GM21619 (cell line): ENCODE results near the gene NANOG.
"Not testable (repeated sequence)": the region's sequence is repeated elsewhere in the genome, so short reads cannot be mapped to it uniquely, and the experiment has no call there.

Experiments used
- ATAC-seq: cut with Tn5 transposase; IDR thresholded peaks from one replicate; pipeline ENCODE4 v1.9.1; 2021; ENCODE audit not compliant: unreplicated experiment

The NANOG gene

DNA sequence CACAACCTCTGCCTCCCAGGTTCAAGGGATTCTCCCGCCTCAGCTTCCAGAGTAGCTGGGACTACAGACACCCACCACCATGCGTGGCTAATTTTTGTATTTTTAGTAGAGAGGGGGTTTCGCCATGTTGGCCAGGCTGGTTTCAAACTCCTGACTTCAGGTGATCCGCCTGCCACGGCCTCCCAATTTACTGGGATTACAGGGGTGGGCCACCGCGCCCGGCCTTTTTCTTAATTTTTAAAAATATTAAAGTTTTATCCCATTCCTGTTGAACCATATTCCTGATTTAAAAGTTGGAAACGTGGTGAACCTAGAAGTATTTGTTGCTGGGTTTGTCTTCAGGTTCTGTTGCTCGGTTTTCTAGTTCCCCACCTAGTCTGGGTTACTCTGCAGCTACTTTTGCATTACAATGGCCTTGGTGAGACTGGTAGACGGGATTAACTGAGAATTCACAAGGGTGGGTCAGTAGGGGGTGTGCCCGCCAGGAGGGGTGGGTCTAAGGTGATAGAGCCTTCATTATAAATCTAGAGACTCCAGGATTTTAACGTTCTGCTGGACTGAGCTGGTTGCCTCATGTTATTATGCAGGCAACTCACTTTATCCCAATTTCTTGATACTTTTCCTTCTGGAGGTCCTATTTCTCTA lies at the start of gene NANOG:
NANOG (plus strand) TSS at position 519 of the 645 bp plus-strand sequence. CDS start 213 bp downstream, outside the sequence.
- ATAC-seq = not testable (repeated sequence)

GRCh38 chr12:7747246-7747645 lies 42.0 kb upstream of the NANOG start, which contains the start of gene CLEC4C:
CLEC4C (minus strand) TSS chr12:7747375; CDS start chr12:7747348, 27 bp downstream.
- no peak for ATAC-seq

- ATAC-seq = no peak
Observed at GRCh38 chr12:7748852-7749251, 40.4 kb upstream of the NANOG start.

DNA sequence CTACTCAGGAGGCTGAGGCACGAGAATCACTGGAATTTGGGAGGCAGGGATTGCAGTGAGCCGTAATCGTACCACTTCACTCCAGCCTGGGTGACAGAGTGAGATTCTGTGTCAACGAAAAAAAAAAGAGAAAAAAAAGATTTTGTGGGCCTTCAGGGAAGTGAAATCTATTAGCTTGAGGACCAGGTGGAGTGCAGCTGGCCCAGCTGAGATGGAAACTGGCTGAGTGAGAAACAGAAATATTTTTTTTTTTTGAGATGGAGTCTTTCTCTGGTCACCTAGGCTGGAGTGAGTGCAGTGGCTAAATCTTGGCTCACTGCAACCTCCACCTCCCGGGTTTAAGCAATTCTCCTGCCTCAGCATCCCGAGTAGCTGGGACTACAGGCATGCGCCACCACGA lies 39.8 kb upstream of the NANOG start:
- ATAC-seq = no peak

DNA sequence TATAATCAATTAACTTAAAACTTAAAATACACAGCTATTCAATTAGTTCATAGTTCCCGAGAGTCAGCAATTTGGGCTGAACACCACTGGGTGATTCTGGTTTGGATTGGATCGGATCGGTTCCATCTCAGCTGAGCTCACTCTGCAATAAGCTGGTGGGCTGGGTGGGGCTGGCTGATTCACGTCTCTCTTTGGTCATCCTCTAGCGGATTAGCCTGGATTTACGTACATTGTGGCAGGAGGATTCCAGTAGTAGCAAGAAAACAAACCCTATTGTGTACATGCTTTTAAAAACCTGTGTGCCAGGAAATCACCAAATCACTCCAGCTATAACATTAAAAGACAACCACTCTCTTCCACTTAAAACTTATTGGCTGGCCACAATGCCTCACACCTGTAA lies 38.9 kb upstream of the NANOG start:
- ATAC-seq = no peak

DNA sequence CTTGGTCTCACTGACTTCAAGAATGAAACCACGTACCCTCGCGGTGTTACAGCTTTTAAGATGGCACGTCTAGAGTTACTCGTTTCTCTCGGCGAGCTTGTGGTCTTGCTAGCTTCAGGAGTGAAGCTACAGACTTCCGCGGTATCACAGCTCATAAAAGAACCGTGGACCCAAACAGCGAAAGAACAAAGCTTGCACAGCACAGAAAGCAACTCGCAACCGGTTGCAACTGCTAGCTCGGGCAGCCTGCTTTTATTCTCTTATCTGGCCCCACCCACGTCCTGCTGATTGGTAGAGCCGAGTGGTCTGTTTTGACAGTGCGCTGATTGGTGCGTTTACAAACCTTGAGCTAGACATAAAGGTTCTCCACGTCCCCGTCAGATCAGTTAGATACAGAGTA lies 37.8 kb upstream of the NANOG start:
- ATAC-seq = no peak

DNA sequence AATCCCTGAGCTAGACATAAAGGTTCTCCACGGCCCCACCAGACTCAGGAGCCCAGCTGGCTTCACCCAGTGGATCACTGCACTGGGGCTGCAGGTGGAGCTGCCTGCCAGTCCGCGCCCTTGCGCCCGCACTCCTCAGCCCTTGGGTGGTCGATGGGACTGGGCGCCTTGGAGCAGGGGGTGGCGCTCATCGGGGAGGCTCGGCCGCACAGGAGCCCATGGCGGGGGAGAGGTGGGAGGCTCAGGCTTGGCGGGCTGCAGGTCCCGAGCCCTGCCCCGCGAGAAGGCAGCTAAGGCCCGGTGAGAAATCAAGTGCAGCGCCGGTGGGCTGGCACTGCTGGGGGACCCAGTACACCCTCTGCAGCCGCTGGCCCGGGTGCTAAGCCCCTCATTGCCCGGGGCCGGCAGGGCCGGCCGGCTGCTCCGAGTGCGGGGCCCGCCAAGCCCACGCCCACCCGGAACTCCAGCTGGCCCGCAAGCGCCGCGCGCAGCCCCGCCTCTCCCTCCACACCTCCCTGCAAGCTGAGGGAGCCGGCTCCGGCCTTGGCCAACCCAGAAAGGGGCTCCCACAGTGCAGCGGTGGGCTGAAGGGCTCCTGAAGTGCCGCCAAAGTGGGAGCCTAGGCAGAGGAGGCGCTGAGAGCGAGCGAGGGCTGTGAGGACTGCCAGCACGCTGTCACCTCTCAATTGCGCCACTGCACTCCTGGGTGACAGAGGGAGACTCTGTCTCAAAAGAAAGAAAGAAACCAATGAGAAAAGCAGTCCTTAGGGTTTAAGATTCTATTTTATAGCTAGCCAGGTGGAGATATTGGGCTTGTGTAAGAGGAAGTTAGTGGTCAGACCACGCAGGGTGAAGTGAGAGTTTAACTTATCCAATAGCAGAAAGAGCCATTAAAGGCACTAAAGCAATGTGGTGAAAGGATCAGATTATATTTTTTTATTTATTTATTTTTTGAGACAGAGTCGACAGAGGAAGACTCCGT lies 37.0 kb upstream of the NANOG start:
- not testable (repeated sequence) for ATAC-seq

GRCh38 chr12:7755668-7756067 lies 33.5 kb upstream of the NANOG start:
- ATAC-seq = not testable (repeated sequence)

GRCh38 chr12:7756993-7757392 lies 32.2 kb upstream of the NANOG start:
- no peak for ATAC-seq

- no peak for ATAC-seq
Observed at GRCh38 chr12:7758766-7759140, 30.4 kb upstream of the NANOG start.

DNA sequence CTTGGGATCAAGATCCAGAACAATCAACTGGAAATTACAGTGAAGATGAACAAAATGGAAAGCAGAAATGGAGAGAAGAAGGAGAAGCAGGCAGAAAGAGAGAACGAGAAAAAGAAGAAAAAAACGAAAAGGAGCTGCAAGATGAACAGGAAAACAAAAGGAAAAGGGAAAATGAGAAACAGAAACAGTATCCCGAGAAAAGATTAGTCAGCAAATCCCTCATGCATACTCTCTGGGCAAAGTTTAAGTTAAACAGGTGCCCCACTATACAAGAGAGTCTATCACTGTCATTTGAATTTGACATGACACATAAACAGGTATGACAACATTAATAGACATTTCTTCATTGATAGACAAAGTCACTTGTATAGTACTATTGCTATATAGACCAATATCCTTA lies 19.2 kb upstream of the NANOG start:
- ATAC-seq = no peak

DNA sequence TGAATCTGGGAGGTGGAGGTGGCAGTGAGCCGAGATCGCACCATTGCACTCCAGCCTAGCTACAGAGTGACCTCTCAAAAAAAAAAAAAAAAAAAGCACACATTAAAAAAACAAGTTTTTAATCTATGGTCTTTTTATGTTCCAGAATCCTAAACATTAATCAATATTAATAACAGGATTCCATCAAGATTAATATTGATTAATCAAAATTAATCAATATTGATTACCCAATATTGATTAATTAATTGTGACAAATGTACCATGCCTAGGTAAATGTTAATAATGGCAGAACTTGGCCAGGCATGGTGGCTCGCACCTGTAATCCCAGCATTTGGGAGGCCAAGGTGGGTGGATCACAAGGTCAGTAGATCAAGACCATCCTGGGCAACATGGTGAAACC lies 7.9 kb upstream of the NANOG start:
- ATAC-seq = no peak

DNA sequence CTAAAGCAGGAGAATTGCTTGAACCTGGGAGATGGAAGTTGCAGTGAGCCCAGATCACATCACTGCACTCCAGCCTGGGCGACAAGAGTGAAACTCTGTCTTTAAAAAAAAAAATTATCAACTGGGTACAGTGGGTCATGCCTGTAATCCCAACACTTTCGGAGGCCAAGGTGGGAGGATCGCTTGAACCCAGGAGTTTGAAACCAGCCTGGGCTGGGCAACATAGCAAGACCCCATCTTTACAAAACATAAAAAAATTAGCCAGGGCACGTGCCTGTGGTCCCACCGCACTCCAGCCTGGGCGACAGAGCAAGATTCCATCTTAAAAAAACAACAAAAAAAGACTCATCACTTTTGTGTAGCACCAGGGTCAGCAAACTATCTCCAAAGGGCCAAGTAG lies 7.1 kb upstream of the NANOG start:
- no peak for ATAC-seq

GRCh38 chr12:7783433-7783832 lies 5.8 kb upstream of the NANOG start:
- not testable (repeated sequence) for ATAC-seq

DNA sequence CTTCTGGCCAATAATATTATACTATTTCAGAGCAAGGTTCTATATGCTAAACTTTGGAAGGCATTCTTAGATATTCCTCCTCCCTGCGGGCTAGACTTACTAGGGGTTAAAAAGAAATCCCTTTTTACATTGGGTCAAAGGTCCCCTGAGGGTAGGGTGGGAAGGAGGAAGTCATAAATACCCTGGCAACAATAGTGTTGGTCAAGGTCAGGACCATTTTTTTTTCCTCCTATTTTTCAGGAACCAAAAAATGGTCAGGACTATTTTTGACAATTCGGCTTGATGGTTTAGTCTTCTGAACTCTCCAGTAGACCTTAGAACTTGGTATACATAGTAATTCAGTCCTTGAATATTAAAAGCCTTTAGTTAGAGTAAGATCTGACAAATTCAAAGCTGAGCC lies 4.5 kb upstream of the NANOG start:
- ATAC-seq = no peak

DNA sequence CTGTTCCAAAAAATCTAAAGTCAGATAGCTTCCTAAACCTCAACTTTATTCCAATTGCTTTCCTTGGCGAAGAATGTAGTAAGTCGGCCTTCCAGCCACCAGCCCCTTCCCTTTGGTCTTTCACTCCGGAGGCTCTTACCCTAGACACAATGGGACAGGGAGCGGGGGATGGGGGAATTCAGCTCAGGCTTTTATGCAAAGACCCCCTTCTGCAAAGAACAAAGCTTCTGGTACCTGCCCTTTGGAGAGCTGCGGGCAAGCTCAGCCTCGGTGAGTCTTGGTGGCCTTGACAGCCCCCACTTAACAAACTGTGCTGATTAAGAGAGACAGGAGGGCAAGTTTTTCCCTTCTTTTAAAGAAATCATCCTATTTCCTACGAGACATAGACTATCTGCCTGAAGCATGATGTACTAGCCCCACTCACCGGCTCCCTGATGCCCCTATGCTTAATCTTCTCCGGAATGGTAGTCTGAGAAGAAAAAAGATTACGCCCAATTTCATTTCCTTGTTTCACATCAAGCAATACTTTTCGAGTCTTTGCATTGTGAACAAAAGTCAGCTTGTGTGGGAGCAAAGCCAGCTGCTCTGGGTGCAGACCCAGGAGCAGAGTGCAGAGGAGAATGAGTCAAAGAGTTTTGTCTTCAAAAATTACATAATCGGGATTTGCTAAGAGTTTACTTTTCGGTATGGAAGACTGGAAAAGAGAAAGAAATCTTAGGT lies 1.5 kb upstream of the NANOG start:
- ATAC-seq = no peak

DNA sequence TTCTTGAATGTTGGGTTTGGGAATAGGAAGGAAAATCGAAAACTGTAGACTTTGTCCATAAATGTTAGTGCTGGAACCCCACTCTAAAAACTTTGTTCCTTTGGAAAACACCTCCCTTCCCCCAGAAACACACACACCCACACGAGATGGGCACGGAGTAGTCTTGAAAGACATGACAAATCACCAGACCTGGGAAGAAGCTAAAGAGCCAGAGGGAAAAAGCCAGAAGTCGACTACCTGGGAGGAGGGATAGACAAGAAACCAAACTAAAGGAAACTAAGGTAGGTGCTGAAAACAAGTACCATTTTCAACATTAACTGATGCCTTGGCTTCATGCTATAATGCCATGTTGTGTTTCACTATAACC lies 925 bp upstream of the NANOG start:
- no peak for ATAC-seq

DNA sequence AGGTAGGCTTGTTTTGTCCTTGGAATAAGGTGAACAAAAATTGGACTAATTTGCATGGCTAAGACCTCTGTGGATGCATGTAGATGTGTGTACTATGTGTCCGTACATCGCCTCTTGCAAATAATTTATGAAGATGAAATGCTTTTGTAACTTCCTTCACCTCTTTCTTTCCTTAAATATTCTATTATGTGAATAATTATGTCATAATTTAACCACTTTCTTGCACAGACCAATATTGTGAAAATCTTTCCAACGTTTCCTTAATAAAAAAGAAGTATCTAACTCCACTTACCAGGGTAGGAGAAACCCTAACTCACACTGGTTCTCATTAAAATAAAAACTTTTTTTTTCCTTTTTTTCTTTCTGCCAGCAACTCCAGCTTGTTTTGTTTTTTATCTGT lies 4.0 kb downstream of the NANOG start:
- ATAC-seq = no peak

DNA sequence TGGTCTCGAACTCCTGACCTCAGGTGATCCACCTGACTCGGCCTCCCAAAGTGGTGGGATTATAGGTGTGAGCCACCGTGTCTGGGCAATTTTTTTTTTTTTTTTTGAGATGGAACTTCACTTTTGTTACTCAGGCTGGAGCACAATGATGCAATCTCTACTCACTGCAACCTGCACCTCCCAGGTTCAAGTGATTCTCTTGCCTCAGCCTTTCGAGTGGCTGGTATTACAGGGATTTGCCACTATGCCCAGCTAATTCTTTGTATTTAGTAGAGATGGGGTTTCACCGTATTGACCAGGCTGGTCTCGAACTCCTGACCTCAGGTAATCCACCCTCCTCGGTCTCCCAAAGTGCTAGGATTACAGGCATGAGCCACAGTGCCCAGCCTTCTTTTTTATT lies 8.1 kb downstream of the NANOG start:
- not testable (repeated sequence) for ATAC-seq

DNA sequence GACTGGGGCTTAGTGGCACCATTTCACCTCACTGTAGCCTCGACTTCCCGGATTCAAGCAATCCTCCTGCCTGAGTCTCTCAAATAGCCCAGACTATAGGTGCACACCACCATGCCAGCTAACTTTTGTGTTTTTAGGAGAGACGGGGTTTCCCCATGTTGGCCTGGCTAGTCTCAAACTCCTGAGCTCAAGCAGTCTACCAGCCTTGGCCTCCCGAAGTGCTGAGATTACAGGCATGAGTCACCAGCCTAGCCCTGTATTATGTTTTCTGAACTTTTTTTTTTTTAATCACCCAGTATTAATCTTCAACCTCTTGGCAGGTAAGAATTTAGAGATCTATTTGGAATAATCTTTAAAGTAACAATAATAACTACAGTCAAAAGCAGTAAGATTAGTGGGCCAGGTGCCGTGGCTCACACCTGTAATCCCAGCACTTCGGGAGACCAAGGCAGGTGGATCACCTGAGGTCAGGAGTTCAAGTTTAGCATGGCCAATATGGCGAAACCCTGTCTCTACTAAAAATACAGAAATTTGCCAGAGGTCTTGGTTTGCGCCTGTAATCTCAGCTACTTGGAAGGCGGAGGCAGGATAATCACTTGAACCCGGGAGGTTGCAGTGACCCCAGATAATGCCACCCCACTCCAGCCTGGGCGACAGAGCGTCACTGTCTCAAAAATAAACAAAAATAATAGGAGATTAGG lies 8.6 kb downstream of the NANOG start:
- ATAC-seq = no peak

DNA sequence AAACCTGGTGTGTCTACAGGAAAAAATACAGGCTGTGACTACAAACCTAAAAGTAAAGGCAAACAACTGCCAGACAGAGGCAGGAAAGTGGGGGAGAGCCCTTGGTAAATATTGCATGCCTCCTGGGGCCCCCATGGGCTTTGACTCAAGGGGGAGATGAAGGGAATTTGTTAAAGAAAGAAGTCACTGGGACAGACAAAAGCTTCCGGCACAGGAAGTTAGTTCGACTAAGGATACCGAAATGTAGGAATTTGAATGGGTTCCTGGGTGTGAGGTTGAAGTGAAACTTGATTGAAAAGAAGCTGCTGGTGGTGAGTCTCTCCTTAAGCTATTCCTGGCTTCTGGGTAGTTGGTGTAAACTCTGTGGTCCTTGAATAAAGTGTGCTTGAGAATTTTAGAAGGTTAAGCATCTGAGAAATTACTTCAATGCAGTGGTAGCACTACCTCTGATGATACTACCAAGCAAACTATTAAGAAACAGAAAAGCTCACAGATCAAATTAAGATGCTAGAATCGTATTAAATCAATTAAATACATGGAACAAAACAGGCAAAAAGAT lies 9.6 kb downstream of the NANOG start:
- not testable (repeated sequence) for ATAC-seq
